Kidney epithelial cell (primary cell): ENCODE measurements around the gene AP1M2. TPM values are rescaled to one million over a fixed set of nuclear protein-coding genes. Genes with fewer than 3 reads are reported as not detected.
A peak's percentile ranks its signal among the peaks of the same experiment; 100 is the strongest.

Source experiments
- DNase-seq: peaks from one replicate; pipeline ENCODE4 v3.0.0-alpha.2; 2010; ENCODE audit warnings: low read depth
- H3K27me3 ChIP-seq: 2 replicates; pipeline ENCODE4 v1.6.0; 2011; ENCODE audit warnings: low read length; ENCODE audit not compliant: control insufficient read depth, insufficient read depth
- H3K36me3 ChIP-seq: 2 replicates; pipeline ENCODE4 v1.5.1; 2011; ENCODE audit warnings: low read length; ENCODE audit not compliant: control insufficient read depth, insufficient read depth
- H3K4me3 ChIP-seq: 2 replicates; pipeline ENCODE4 v1.5.1; 2011; ENCODE audit warnings: low read depth, mild to moderate bottlenecking, control low read depth, low read length
- CTCF ChIP-seq: IDR thresholded peaks from 2 replicates; pipeline ENCODE4 v1.5.1; 2011; ENCODE audit warnings: mild to moderate bottlenecking, moderate library complexity, low read length, control low read depth, inconsistent platforms; ENCODE audit not compliant: insufficient read depth, poor library complexity, severe bottlenecking
- total RNA-seq: library from RNA; depleted of rRNA; stranded (reverse); fragments of >200 nt; gene quantifications from 2 replicates; pipeline ENCODE4 v1.2.3, GENCODE V29; 2015

Gene AP1M2
- total RNA-seq, 1 donor from 2014 or later = 73.7 TPM

GRCh38 chr19:10565567-10566407, 21.3 kb downstream of the AP1M2 start, which contains the start of gene KRI1:
TSS of gene KRI1 (minus strand) at chr19:10566010. CDS start at chr19:10565999, 11 bp downstream.
- peak within 1 kb of the TSS; percentile 96 for H3K4me3 ChIP-seq
- DNase-seq = peak; percentile 81
- peak; percentile 7 for TF ChIP-seq CTCF
- H3K27me3 ChIP-seq = no peaks in the 10 kb centered on the region
- no peaks in the 10 kb centered on the region for H3K36me3 ChIP-seq

GRCh38 chr19:10565028-10565566, 22.0 kb downstream of the AP1M2 start:
- H3K36me3 ChIP-seq = no peaks in the 10 kb centered on the region
- no peak for DNase-seq
- TF ChIP-seq CTCF = peak; percentile 33
- H3K4me3 ChIP-seq = peak overlapping the region; percentile 96
- H3K27me3 ChIP-seq = no peaks in the 10 kb centered on the region

- DNase-seq = no peak
- no peaks in the 10 kb centered on the region for H3K36me3 ChIP-seq
- no peak overlapping the region for H3K4me3 ChIP-seq
- TF ChIP-seq CTCF = no peak
- H3K27me3 ChIP-seq = no peaks in the 10 kb centered on the region
These were observed 24.5 kb downstream of the AP1M2 start for GRCh38 chr19:10562609-10563008.

- Histone ChIP-seq H3K4me3 (no peak overlapping the region), H3K27me3 (no peaks in the 10 kb centered on the region), H3K36me3 (no peaks in the 10 kb centered on the region)
- no peak for TF ChIP-seq CTCF
- DNase-seq = no peak
These were observed 27.0 kb downstream of the AP1M2 start for GRCh38 chr19:10560154-10560553.

- H3K36me3 ChIP-seq = no peaks in the 10 kb centered on the region
- no peak for DNase-seq
- no peak overlapping the region for H3K4me3 ChIP-seq
- TF ChIP-seq CTCF = no peak
- no peaks in the 10 kb centered on the region for H3K27me3 ChIP-seq
These were observed 29.4 kb downstream of the AP1M2 start for GRCh38 chr19:10557603-10558197.

GRCh38 chr19:10555610-10555973, 31.5 kb downstream of the AP1M2 start:
- no peaks in the 10 kb centered on the region for H3K27me3 ChIP-seq
- no peak for DNase-seq
- TF ChIP-seq CTCF = no peak
- H3K4me3 ChIP-seq = no peak overlapping the region
- no peaks in the 10 kb centered on the region for H3K36me3 ChIP-seq
